HL-60 (cell line): ENCODE data around the gene SEZ6.

Experiments
- DNase-seq, 2 experiments: peaks; one replicate each; pipeline ENCODE4 v3.0.0-alpha.2; 2010 to 2020; ENCODE audit warnings: low read depth in 1 of 2, low spot score in 1 of 2
- H3K27ac ChIP-seq: fragments of 250-450 bp; sonication (Bioruptor Pico); replicated peaks from 2 replicates; pipeline ENCODE4 v1.5.1; 2020; ENCODE audit warnings: mild to moderate bottlenecking, moderate library complexity
- H3K27me3 ChIP-seq: fragments of 250-450 bp; sonication (Bioruptor Pico); 2 replicates; pipeline ENCODE4 v1.5.1; 2021; ENCODE audit warnings: mild to moderate bottlenecking, moderate library complexity; ENCODE audit not compliant: insufficient read depth, poor library complexity, severe bottlenecking
- H3K4me3 ChIP-seq: replicated peaks from 2 replicates; pipeline ENCODE4 v1.5.1; 2011; ENCODE audit warnings: mild to moderate bottlenecking, control low read depth, low read length; ENCODE audit not compliant: insufficient read depth
- GABPA ChIP-seq: IDR thresholded peaks from 2 replicates; pipeline ENCODE4 v1.6.1; 2012; ENCODE audit warnings: low read depth
- POLR2AphosphoS5 ChIP-seq: IDR thresholded peaks from 2 replicates; pipeline ENCODE4 v1.6.1; 2012; ENCODE audit warnings: low read depth
- SPI1 ChIP-seq: IDR thresholded peaks from 2 replicates; pipeline ENCODE4 v1.6.1; 2012; ENCODE audit warnings: low read depth, mild to moderate bottlenecking, borderline replicate concordance
- TF ChIP-seq, protein P1 (sequence below): IDR thresholded peaks from one replicate; pipeline ENCODE4 v1.5.1; 2011; ENCODE audit warnings: low read length, control low read depth, inconsistent platforms; ENCODE audit not compliant: insufficient read depth
- TF ChIP-seq, protein P2 (sequence below): IDR thresholded peaks from 2 replicates; pipeline ENCODE4 v1.6.1; 2012; ENCODE audit warnings: low read depth; ENCODE audit not compliant: insufficient replicate concordance

SEZ6 gene

DNA sequence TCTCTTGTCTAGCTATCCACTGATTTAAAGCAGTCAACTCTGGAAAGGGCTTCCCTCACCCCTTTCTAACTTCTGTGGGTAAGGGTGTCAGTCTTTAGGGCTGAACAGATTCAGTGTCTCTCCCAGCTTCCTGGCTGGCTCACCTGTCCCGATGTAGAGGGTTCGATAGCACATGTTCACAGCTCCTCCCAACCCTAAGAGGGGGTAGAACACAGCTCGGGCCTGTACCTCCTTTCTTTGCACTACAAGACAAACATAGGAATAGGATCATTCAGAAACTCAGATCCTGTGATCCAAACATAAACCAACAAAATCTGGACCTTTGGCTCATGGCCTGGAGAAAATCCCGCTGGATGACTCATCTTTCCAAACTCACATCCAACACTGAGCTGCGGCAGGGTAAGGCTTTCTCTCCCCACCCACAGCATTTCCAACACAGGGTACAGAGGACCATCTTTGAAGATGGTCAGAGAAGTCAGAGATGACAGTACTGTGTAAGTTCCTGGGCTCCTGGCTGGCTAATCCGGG, 97.1 kb downstream of the SEZ6 start:
- no peak overlapping the region for H3K4me3 ChIP-seq
- TF ChIP-seq SPI1 (no peak), GABPA (no peak), POLR2AphosphoS5 (no peak)
- TF ChIP-seq, protein P1, sequence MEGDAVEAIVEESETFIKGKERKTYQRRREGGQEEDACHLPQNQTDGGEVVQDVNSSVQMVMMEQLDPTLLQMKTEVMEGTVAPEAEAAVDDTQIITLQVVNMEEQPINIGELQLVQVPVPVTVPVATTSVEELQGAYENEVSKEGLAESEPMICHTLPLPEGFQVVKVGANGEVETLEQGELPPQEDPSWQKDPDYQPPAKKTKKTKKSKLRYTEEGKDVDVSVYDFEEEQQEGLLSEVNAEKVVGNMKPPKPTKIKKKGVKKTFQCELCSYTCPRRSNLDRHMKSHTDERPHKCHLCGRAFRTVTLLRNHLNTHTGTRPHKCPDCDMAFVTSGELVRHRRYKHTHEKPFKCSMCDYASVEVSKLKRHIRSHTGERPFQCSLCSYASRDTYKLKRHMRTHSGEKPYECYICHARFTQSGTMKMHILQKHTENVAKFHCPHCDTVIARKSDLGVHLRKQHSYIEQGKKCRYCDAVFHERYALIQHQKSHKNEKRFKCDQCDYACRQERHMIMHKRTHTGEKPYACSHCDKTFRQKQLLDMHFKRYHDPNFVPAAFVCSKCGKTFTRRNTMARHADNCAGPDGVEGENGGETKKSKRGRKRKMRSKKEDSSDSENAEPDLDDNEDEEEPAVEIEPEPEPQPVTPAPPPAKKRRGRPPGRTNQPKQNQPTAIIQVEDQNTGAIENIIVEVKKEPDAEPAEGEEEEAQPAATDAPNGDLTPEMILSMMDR = no peak
- TF ChIP-seq, protein P2, sequence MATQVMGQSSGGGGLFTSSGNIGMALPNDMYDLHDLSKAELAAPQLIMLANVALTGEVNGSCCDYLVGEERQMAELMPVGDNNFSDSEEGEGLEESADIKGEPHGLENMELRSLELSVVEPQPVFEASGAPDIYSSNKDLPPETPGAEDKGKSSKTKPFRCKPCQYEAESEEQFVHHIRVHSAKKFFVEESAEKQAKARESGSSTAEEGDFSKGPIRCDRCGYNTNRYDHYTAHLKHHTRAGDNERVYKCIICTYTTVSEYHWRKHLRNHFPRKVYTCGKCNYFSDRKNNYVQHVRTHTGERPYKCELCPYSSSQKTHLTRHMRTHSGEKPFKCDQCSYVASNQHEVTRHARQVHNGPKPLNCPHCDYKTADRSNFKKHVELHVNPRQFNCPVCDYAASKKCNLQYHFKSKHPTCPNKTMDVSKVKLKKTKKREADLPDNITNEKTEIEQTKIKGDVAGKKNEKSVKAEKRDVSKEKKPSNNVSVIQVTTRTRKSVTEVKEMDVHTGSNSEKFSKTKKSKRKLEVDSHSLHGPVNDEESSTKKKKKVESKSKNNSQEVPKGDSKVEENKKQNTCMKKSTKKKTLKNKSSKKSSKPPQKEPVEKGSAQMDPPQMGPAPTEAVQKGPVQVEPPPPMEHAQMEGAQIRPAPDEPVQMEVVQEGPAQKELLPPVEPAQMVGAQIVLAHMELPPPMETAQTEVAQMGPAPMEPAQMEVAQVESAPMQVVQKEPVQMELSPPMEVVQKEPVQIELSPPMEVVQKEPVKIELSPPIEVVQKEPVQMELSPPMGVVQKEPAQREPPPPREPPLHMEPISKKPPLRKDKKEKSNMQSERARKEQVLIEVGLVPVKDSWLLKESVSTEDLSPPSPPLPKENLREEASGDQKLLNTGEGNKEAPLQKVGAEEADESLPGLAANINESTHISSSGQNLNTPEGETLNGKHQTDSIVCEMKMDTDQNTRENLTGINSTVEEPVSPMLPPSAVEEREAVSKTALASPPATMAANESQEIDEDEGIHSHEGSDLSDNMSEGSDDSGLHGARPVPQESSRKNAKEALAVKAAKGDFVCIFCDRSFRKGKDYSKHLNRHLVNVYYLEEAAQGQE = no peak

DNA sequence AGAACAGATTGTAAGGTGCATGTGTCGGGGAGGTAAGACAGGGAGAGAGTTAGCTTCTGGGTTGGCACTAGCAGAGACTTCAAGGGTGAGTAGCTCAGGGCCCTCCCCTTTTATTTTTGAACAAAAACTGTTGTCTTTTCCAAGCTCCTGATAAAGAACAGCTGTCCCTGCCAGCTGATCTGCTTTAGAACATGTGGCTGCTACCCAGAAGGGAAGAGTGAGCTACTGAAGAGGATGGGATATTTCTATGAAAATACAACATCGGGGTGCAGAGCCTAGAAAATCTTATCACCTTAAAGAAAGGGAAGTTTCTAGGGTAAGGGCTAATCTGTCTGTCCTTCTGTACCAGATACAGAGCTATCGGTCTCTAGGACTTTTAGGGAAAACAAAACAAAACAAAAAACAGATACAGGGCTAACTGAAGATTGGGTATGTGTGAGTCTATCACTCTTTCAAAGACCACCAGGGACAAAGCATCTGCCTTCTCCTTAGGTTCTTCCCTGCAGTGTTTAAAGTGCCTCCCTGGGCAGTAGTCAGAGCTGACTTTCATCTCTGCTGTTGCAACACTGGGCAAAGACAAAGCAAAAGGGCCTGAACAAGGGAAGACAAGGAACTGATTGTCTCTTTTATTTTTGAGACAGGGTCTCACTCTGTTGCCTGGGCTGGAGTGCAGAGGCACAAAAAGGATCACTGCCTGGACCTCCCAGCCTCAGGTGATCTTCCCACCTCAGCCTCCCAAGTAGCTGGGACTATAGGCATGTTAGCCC, 97.9 kb downstream of the SEZ6 start:
- Histone ChIP-seq H3K27me3 (no peaks in the 10 kb centered on the region), H3K4me3 (no peak overlapping the region), H3K27ac (no peak overlapping the region)
- TF ChIP-seq, protein P2 = no peak
- TF ChIP-seq GABPA = no peak
- TF ChIP-seq SPI1 = no peak
- TF ChIP-seq, protein P1 = no peak
- TF ChIP-seq POLR2AphosphoS5 = 0 out of 2 replicates have a peak, but pooled peaks have one; percentile 7
- no peak for DNase-seq

More for the DNA sequence above, 97.1 kb downstream of the SEZ6 start:
- H3K27ac ChIP-seq = no peak overlapping the region
- no peaks in the 10 kb centered on the region for H3K27me3 ChIP-seq
- no peak for DNase-seq

DNA sequence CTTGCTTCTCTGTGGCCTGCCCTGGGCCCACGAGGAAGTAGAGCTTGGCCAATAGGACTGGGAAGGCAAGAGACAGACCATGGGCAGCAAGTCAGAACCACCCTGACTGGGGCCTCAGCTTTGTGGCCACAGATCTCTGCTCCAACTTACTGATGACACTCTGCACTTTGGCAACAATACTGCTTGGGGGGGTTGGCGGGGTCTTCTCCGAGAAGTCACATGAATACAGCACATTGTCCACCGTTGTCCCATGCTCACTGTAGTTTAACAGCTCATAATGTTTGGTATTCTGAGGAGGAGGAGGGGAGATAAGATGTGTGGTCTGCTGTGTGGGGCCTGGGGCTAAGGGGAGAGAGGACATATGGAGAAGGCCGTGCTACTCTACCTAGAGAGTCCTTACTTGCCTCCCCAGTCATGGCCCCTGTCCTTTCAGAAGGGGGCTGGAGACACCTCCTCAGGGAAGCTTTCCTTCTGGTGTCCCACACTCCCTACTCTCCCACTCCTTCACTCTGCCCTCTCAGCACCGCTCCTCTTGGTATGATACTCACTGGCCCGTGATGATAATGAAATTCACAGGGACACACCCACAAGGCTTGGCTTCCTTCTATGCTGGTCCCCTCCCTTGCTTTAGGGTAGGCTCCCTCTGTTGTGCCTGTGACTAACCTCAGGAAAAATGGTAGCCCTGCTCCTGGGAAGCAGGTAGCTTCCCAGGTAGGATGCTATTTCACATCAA, 99.0 kb downstream of the SEZ6 start:
- no peak overlapping the region for H3K27ac ChIP-seq
- TF ChIP-seq POLR2AphosphoS5 = 0 out of 2 replicates have a peak, but pooled peaks have one; percentile 3
- TF ChIP-seq, protein P2 = no peak

More for the DNA sequence above, 99.0 kb downstream of the SEZ6 start:
- no peak overlapping the region for H3K4me3 ChIP-seq
- H3K27me3 ChIP-seq = no peaks in the 10 kb centered on the region
- DNase-seq = no peak
